ENCODE results near the gene MEI4.
"Not testable (repeated sequence)": the region's sequence is repeated elsewhere in the genome, so short reads cannot be mapped to it uniquely, and the experiment has no call there.

Gene MEI4

DNA sequence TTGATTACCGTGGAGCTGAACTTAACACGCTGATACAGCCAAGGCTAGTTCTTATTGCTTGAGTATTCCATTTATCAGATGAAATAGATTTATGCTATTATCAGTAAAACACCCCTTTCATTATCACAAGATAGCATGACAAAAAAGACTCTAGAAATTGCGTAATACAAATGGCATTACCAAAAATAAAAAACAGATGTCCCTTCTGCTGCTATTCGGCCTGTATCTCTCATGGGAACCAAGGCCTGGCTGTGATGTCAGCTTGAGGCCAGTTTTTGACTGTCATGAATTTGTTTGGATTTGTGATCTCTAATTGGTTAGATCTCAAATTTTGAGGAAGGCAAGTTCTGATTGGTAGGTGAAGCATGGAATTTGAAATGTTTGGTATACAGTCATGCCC lies 25.2 kb downstream of the MEI4 start:
- in situ Hi-C loops (cut with MboI; ENCODE audit: low sequenced_read_pairs) = no loop called here

DNA sequence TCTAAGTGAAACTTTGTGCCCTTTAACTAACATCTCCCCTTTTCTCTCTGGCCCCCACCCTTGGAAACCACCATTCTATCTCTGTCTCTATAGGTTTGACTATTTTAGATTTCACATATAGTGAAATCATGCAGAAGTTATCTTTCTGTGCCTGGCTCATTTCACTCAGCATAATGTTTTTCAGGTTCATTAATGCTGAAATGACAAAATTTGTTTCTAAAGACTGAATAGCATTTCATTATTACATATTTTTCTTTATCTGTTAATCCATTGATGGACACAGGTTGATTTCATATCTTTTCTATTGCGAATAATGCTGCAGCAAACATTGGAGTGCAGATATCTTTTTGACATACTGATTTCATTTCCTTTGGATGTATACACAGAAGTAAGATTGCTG lies 30.7 kb downstream of the MEI4 start:
- in situ Hi-C loops (cut with MboI; ENCODE audit: low sequenced_read_pairs) = no loop called here

DNA sequence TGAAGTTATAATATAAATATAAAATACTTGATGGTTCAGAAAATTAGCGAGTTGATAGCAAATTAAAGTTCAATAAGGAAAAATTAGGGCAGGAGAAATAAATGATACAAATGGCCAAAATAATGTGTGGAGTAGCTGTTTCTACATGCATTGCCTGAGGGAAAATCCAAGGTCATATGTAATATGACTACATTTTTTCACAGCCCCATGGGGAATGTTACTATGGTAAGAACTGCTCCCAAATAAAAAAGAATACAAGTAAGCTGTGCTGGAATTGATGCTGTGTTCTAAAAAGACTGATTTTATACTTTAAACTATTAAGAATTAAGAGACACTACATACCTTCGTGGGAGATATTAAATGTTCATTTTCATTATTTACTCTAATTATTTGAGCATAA lies 34.1 kb downstream of the MEI4 start:
- in situ Hi-C loops (cut with MboI; ENCODE audit: low sequenced_read_pairs) = no loop called here

GRCh38 chr6:77688649-77689048 lies 35.8 kb downstream of the MEI4 start:
- in situ Hi-C loops (cut with MboI; ENCODE audit: low sequenced_read_pairs) = no loop called here

- in situ Hi-C loops (cut with MboI; ENCODE audit: low sequenced_read_pairs) = not testable (repeated sequence)
Measured at GRCh38 chr6:77700095-77700494, 47.3 kb downstream of the MEI4 start.

- in situ Hi-C loops (cut with MboI; ENCODE audit: low sequenced_read_pairs) = no loop called here
Measured at GRCh38 chr6:77707603-77708002, 54.8 kb downstream of the MEI4 start.

GRCh38 chr6:77715588-77715987 lies 62.7 kb downstream of the MEI4 start:
- in situ Hi-C loops (cut with MboI; ENCODE audit: low sequenced_read_pairs) = no loop called here

DNA sequence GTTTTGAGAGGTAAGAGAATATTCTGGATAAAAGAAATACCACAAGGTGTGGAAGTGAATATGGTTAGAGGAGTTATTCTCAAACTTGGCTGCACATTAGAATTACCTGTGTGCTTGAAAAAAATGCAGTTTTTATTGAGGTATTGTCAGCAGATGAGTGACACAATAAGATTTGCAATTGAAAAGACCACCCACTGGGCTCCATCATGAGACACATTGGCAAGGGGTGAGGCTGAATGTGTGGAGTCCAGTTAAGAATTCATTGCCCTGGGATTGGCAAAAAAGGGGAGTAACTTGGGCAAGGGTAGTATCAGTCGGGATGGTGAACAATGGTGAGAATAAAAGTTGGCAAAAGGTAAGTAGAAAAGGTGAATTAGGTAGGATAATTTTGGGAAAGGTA lies 63.5 kb downstream of the MEI4 start:
- in situ Hi-C loops (cut with MboI; ENCODE audit: low sequenced_read_pairs) = no loop called here

- in situ Hi-C loops (cut with MboI; ENCODE audit: low sequenced_read_pairs) = not testable (repeated sequence)
Measured at GRCh38 chr6:77736010-77736409, 83.2 kb downstream of the MEI4 start.

GRCh38 chr6:77740380-77740779 lies 87.5 kb downstream of the MEI4 start:
- in situ Hi-C loops (cut with MboI; ENCODE audit: low sequenced_read_pairs) = no loop called here

DNA sequence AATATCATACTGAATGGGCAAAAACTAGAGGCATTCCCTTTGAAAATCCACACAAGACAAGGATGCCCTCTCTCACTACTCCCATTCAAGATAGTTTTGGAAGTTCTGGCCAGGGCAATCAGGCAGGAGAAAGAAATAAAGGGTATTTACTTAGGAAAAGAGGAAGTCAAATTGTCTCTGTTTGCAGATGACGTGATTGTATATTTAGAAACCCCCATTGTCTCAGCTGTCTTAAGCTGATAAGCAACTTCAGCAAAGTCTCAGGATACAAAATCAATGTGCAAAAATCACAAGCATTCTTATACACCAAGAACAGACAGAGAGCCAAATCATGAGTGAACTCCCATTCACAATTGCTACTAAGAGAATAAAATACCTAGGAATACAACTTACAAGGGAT lies 99.3 kb downstream of the MEI4 start:
- in situ Hi-C loops (cut with MboI; ENCODE audit: low sequenced_read_pairs) = not testable (repeated sequence)

- in situ Hi-C loops (cut with MboI; ENCODE audit: low sequenced_read_pairs) = no loop called here
Measured at GRCh38 chr6:77762386-77762785, 109.5 kb downstream of the MEI4 start.

DNA sequence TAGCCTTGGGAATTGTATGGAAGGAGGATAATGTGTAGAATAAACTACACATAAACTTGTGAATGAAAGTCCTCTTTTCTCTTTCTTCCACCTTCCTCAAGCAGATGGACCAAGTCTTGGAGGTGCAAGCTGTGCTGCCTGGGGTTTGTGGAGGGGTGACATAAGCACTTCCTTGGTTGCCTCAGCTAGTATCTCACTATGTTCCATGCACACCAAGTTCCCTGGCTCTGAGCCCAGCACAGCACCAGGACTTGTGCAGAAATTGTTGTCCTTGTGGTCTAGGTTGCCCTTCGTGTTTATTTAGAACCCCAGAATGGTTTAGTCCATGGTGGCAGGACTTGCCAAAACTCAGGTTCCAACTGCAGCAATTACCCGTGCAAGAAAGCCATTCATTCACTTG lies 110.3 kb downstream of the MEI4 start:
- in situ Hi-C loops (cut with MboI; ENCODE audit: low sequenced_read_pairs) = no loop called here

DNA sequence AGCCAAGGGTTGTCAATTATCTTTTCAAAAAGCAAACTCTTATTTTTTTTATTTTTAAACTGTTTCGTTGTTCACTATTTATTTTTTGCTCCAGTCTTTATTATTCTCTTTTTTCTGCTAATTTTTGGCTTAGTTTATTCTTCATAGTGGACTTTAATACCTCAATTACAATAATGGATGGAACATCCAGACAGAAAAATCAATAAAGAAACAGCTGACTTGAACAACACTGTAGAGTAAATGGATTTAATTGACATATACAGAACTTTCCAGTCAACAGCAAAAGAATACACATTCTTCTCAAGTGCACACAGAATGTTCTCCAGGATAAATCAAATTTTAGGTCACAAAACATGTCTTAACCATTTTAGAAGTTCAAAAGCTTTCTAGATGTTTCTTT lies 111.5 kb downstream of the MEI4 start:
- in situ Hi-C loops (cut with MboI; ENCODE audit: low sequenced_read_pairs) = no loop called here

DNA sequence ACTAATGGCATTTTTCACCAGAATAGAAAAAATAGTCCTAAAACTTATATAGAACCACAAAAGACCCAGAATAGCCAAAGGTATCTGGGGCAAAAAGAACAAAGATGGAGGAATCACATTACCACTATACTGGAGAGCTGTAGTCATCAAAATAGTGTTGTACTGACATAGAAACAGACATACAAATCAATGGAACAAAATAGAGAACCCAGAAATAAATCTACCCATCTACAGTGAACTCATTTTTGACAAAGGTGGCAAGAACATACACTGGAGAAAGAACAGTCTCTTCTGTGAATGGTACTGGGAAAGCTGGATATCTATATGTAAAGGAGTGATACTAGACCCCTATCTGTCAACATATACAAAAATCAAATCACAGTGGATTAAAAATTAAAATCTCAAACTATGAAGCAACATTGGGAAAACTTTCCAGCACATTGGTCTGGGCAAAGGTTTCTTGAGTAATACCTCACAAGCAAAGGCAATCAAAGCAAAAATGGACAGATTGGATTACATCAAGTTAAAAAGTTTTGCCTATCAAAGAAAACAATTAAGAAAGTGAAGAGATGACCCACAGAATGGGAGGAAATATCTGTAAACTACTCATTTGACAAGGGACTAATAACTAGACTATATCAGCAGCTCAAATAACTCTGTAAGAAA lies 120.5 kb downstream of the MEI4 start:
- in situ Hi-C loops (cut with MboI; ENCODE audit: low sequenced_read_pairs) = no loop called here

GRCh38 chr6:77774457-77774856 lies 121.6 kb downstream of the MEI4 start:
- in situ Hi-C loops (cut with MboI; ENCODE audit: low sequenced_read_pairs) = no loop called here

- in situ Hi-C loops (cut with MboI; ENCODE audit: low sequenced_read_pairs) = no loop called here
Measured at GRCh38 chr6:77776441-77776840, 123.6 kb downstream of the MEI4 start.

- in situ Hi-C loops (cut with MboI; ENCODE audit: low sequenced_read_pairs) = no loop called here
Measured at GRCh38 chr6:77778527-77778926, 125.7 kb downstream of the MEI4 start.

GRCh38 chr6:77786935-77787629 lies 134.2 kb downstream of the MEI4 start:
- in situ Hi-C loops (cut with MboI; ENCODE audit: low sequenced_read_pairs) = no loop called here

DNA sequence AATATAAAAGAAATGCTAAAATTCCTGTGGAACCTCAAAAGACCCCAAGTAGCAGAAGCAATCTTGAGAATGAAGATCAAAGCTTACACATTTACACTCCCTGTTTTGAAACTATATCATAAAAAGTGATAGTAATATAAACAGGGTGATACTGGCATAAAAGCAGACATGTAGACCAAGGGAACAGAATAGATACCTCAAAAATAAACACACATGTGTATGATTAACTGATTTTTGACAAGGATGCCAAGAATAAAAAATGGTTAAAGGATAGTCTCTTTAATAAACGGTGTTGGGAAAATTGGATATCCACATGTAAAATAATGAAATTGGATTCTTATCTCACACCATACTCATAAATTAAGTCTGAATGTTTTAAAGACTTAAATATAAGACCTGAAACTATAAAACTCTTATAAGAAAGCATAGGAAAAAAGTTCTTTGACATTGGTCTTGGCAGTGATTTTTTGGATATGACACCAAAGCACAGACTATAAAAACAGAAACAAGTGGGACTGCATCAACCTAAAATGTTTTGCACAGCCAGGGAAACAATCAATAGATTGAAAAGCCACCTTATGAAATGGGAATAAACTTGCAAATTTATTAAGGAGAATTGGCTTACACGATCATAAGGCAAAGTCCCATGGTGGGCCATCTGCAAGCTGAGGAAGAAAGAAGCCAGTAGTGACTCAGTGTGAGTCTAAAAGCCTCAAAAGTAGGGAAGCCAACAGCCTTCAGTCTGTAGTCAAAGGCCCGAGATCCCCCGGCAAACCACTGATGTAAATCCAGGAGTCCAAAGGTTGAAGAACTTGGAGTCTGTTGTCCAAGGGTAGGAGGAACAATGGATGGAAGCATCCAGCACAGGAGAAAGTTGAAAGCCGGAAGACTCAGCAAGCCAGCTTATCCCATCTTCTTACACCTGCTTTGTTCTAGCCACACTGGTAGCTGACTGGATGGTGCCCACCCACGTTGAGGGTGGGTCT lies 144.3 kb downstream of the MEI4 start:
- in situ Hi-C loops (cut with MboI; ENCODE audit: low sequenced_read_pairs) = no loop called here

DNA sequence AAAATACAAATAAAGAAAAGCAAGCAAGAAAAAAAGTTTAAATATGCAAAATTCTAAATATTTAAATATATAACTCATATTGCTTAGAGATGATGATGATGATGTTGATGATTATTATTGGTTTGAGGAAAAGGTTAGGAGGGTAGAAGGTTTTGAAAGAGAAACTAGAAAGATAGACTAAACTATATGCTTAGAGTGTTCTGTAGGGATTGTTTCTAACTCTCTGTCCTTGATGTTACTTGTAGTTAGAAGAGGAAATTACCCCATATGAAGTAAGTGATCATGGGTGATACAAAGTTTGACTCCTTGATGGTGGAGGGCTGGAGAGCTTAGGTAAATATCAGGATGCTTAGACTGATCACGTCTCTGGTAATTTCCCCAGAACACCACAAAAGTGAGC lies 159.5 kb downstream of the MEI4 start:
- in situ Hi-C loops (cut with MboI; ENCODE audit: low sequenced_read_pairs) = no loop called here

DNA sequence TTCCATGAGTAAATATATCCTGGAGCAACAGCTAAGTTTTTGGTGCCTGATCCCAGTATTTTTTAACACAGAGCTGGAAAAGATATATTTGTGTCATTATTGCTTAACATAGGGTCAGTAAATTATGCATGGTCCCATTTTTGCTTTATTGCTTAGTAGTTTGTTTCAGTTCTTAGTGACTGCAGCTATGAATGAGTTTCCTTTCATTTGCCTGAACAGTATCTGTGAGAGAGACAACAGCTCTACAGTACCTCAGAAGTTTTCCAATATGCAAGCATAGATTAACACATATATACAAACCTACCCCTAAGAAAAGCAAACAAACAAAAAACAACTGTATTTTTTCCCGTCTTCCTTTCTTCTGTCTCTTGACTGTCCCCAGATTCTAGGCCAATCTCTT lies 160.3 kb downstream of the MEI4 start:
- in situ Hi-C loops (cut with MboI; ENCODE audit: low sequenced_read_pairs) = no loop called here

Measured in hTERT RPE-1 (cell line).